Glutamatergic neuron (in vitro differentiated cells): ENCODE data around the gene LGMN. TPM values are rescaled to one million over a fixed set of nuclear protein-coding genes. Genes with fewer than 3 reads are reported as not detected.
"Not testable (repeated sequence)": the region's sequence is repeated elsewhere in the genome, so short reads cannot be mapped to it uniquely, and the experiment has no call there.

Source experiments
- DNase-seq: peaks from one replicate; pipeline ENCODE4 v3.0.0; 2022
- H3K27ac Mint-ChIP-seq: one replicate; pipeline ENCODE4 v1.8.0; 2020; ENCODE audit warnings: mild to moderate bottlenecking, mixed read lengths, inconsistent platforms; ENCODE audit not compliant: unreplicated experiment
- H3K27me3 Mint-ChIP-seq: one replicate; pipeline ENCODE4 v1.8.0; 2020; ENCODE audit warnings: mild to moderate bottlenecking, moderate library complexity, mixed read lengths, inconsistent platforms; ENCODE audit not compliant: unreplicated experiment
- H3K36me3 Mint-ChIP-seq: one replicate; pipeline ENCODE4 v1.8.0; 2020; ENCODE audit warnings: mild to moderate bottlenecking, mixed read lengths, inconsistent platforms; ENCODE audit not compliant: unreplicated experiment
- H3K4me1 Mint-ChIP-seq: one replicate; pipeline ENCODE4 v1.8.0; 2020; ENCODE audit warnings: mild to moderate bottlenecking, low read depth, mixed read lengths, inconsistent platforms; ENCODE audit not compliant: unreplicated experiment
- H3K4me3 Mint-ChIP-seq: one replicate; pipeline ENCODE4 v1.8.0; 2020; ENCODE audit warnings: mild to moderate bottlenecking, mixed read lengths, inconsistent platforms; ENCODE audit not compliant: unreplicated experiment
- H3K9me3 Mint-ChIP-seq: one replicate; pipeline ENCODE4 v1.8.0; 2020; ENCODE audit warnings: mild to moderate bottlenecking, moderate library complexity, mixed read lengths, inconsistent platforms; ENCODE audit not compliant: unreplicated experiment
- total RNA-seq: library from RNA; stranded (reverse); fragmentation: NEBNext Ultra II Directional; extraction: Animal tissue kit (Norgen Biotek cat#: 25700); gene quantifications from one replicate; pipeline ENCODE4 v1.2.1, GENCODE V29; 2021; ENCODE audit not compliant: unreplicated experiment
- TF ChIP-seq, protein P1 (sequence below): fragments of 200-600 bp; sonication (generic); IDR thresholded peaks from one replicate; pipeline ENCODE4 v1.5.0; 2021; ENCODE audit not compliant: partially characterized antibody, unreplicated experiment

LGMN gene
- total RNA-seq, 1 donor from 2014 or later, result 36.9 TPM

- Mint-ChIP-seq H3K27ac (no peak overlapping the region), H3K4me3 (no peak overlapping the region), H3K27me3 (peaks cover 1% of the 10 kb centered on the region), H3K9me3 (no peaks in the 10 kb centered on the region), H3K36me3 (no peaks in the 10 kb centered on the region), H3K4me1 (peaks cover 4% of the 10 kb centered on the region)
- TF ChIP-seq, protein P1, sequence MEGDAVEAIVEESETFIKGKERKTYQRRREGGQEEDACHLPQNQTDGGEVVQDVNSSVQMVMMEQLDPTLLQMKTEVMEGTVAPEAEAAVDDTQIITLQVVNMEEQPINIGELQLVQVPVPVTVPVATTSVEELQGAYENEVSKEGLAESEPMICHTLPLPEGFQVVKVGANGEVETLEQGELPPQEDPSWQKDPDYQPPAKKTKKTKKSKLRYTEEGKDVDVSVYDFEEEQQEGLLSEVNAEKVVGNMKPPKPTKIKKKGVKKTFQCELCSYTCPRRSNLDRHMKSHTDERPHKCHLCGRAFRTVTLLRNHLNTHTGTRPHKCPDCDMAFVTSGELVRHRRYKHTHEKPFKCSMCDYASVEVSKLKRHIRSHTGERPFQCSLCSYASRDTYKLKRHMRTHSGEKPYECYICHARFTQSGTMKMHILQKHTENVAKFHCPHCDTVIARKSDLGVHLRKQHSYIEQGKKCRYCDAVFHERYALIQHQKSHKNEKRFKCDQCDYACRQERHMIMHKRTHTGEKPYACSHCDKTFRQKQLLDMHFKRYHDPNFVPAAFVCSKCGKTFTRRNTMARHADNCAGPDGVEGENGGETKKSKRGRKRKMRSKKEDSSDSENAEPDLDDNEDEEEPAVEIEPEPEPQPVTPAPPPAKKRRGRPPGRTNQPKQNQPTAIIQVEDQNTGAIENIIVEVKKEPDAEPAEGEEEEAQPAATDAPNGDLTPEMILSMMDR, result no peak
- DNase-seq, result no peak
Measured at GRCh38 chr14:92753250-92753649, 4.8 kb upstream of the LGMN start.

DNA sequence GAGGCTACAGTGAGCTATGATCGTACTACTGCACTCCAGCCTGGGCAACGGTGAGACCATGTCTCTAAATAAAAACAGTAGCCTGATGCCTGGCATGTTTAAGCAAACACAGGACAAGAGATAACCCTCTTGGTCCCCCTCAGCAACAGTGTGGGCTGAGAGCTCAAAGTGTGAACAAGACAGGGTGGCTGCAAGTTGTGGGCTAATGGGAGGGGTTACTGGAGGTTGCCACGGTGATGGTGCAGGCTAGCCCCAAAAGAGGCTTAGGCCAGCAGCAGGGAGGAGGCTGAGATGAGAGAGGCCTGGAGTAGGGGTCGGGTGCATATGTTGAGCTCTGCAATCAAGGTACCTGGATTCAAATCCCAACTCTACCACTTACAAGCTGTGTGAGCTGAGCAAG, 3.4 kb upstream of the LGMN start:
- Mint-ChIP-seq H3K4me3 (no peak overlapping the region), H3K27me3 (peaks cover 1% of the 10 kb centered on the region), H3K27ac (no peak overlapping the region), H3K4me1 (peaks cover 10% of the 10 kb centered on the region), H3K9me3 (no peaks in the 10 kb centered on the region), H3K36me3 (peaks cover 3% of the 10 kb centered on the region)
- no peak for DNase-seq
- TF ChIP-seq, protein P1, result no peak

DNA sequence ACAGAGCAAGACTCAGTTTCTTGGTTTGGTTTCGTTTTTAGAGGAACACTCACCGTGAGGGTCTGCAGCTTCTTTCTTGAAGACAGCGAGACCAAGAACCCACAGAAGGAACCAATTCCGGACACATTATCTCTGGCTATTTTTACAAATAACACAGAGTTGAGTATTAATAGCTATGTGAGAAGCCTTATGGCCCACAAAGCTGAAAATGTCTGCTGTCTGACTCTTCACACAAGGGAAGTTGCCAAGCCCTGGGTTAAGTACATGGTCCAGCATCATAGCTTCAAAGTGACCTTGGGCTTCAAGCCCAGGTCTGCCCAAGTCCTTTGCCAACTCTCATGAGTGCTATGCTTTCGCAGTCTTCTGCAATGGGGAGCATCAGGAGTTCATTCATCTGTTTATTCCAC, 2.6 kb upstream of the LGMN start:
- Mint-ChIP-seq H3K27me3 (peaks cover 1% of the 10 kb centered on the region), H3K36me3 (peaks cover 3% of the 10 kb centered on the region), H3K9me3 (peaks cover 3% of the 10 kb centered on the region), H3K4me3 (no peak overlapping the region), H3K4me1 (peaks cover 12% of the 10 kb centered on the region), H3K27ac (no peak overlapping the region)
- TF ChIP-seq, protein P1, result no peak
- DNase-seq, result no peak

DNA sequence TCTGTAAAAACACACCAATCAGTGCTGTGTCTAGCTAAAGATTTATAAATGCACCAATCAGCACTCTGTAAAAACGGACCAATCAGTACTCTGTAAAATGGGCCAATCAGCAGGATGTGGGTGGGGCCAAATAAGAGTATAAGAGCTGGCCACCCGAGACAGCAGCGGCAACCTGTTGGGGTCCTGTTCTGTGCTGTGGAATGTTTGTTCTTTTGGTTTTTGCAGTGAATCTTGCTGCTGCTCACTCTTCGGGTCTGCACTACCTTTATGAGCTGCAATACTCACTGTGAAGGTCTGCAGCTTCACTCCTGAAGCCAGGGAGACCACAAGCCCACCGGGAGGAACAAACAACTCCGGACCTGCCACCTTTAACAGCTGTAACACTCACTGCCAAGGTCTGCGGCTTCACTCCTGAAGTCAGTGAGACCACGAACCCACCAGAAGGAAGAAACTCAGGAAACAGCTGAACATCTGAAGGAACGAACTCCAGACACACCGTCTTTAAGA, 1.8 kb upstream of the LGMN start:
- H3K27ac Mint-ChIP-seq, H3K27me3 Mint-ChIP-seq, DNase-seq, H3K9me3 Mint-ChIP-seq, H3K4me3 Mint-ChIP-seq, H3K36me3 Mint-ChIP-seq: not testable (repeated sequence)
- H3K4me1 Mint-ChIP-seq, result peaks cover 12% of the 10 kb centered on the region

GRCh38 chr14:92747701-92748258, 647 bp downstream of the LGMN start:
- no peak for DNase-seq
- TF ChIP-seq, protein P1, result no peak
- H3K27ac Mint-ChIP-seq, result peak overlapping the region; percentile 41
- H3K4me3 Mint-ChIP-seq, result peak overlapping the region; percentile 92
- H3K27me3 Mint-ChIP-seq, result peaks cover 1% of the 10 kb centered on the region
- peaks cover 3% of the 10 kb centered on the region for H3K36me3 Mint-ChIP-seq
- H3K4me1 Mint-ChIP-seq, result peaks cover 12% of the 10 kb centered on the region
- H3K9me3 Mint-ChIP-seq, result peaks cover 3% of the 10 kb centered on the region
